Right forelimb (tissue), 1 donor: Measurements from ENCODE around the gene SMIM30.

Experiments
- DNase-seq: peaks from one replicate; pipeline ENCODE4 v3.0.0-alpha.2; 2018

Gene SMIM30

DNA sequence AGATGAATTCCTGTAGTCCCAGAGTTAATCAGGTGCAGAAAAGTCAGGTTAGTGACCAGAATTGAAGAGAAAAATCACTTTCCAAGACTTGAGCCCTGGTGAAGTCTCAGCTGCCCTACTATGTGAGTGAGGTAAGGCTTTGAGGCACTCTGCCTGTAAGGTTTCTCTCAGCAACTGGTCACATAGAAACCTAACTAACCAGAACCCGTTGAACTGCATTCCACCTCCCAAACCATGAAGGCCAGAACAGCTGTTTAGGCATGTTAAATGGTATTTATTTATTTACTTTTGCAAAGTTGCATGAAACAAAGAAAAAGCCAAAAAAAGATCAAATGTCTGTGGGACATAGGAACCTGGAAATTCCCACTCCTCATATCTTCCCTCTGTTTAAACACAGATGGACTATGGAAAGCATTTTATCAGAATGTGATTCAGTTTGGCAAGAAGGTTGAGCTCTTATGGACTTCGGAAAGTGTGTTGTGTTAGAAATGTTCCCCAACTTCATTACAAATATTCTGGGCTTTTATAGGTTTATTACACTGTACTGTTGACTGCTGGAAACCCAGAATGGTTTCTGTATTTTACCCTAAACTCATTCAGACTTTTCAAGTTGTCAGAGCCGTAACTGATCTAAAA is 19.0 kb downstream of the SMIM30 start:
- no peak for DNase-seq

DNA sequence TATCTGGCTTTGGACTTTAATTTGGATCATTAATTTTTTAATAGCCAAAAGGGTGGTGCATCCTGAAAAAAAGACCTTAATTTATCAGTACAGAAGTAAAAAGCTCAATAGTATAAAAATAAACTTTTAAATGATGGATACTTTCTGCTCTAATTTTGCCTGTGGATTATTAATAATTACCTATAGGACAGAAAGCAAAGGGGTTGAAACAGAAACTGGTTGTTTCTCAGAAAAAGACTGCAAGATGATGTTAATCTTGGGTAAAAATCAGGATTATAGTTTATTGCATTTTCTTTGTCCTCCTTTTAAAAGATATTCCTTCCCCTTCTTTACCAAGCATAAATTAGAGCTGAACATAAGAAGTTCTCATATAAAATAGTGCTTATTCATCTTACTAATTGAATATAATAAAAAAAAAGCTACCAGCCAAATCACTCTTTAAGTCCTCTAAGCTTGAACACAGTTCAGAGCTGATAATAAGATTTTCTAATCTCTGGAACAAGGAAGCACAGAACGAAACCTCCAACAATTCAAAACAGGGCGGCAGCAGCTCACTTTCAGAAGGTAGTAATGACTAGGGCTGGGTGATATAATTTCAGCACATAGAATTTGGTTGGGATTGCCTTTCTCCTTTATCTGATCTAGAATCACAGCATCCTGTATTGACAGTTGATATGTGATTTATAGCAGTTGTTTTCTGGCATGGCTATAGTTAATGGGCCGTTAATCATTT is 23.7 kb downstream of the SMIM30 start:
- no peak for DNase-seq

DNA sequence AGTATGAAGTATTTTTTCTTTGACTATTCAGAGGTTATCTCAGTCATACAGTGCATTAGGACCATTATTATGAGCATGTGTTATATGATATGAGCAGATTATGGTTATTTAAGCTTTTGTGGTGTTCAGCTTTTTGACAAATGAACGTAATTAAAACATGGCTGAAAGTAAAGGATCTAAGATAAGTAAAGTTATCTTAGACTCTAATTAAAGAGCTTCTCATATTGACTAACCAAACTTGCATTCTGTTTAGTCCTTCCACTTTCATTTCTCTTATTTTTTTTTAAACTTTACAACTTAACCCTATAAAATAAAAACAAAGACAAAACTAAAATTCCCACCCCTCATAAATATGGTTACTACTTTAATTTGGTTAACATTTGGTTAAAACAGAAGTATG is 24.8 kb downstream of the SMIM30 start:
- DNase-seq, result no peak

DNA sequence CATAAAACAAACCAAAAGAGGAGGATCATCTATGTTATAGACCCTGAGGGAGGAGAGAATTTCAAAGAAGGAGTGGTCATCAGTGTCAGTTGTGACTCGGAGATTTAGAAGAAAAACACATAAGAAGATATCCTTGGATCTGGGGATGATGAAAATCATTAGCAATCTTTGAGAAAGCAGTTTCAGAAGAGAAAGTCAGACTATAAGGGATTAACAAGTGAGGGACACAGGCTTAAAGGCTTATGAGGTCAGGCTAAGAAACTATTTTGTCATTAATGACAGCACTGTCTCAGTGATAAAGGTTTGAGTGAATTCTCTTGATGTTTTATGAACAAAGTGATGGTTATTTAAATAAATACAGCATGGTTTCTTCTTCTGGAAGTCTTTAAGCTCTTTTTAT is 25.6 kb downstream of the SMIM30 start:
- no peak for DNase-seq

DNA sequence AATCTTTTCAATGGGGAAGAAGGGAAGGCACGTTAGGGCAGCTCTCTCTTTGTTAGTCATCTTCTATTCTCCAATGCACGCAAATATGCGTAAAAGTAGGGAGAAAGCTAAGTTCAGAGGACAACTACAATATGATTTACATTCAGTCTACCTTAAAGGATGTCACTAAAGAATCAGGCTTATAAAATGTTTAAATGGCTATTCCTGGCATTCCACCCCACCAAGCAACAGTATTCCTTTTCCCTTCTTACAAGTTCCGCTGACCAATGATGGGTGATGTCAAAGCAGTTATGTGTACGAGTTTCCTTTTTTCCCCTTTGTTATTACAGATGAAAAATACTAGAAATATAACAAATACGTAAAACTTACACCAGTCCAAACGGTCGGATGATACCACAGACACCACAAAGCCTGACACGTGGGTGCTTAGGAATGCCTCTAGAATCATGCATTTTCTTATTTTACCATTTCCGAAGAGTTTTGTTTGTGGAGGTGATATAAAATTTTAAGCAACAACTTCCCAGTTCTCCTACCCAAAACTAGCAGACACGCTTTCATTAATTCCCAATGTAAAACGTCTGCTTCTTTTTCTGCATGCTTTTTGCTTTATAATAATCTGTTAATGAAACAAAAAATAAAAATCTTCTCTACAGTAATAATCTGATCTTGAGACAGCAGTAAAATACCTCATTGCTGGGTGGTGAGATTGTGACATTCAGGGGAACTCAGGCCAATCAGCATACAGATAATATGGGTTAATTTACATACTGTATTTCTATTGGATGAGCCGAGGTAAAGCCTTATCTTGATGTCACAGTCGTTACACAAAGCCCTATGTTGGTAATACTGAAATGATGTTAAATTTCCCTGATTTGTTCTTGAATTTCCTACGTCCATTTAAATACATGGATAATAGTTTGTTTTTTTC is 31.0 kb downstream of the SMIM30 start:
- no peak for DNase-seq

DNA sequence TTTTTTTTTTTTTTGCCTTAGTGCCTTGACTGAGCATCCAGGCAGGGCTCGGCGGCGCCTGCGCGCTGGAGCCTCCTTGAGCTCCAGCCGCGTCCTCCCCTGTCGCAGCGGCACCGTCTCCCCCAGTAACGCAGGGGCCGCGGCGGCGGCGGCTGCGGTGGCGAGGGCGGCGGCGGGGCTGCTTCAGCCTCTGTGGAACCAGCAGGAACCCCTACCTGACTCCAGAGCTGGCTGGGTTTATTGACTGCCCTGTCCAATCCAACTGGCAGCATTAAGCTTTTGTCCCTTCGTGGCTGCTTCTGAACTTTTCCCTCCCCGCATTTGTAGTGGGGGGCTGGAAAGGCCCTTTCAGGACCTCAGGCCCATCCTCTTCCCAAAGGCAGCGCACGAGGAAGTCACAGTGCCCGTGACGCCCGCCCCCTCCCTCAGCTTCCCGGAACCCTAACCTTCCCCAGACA is 31.9 kb downstream of the SMIM30 start, which contains the start of gene GPR85:
Gene GPR85 (minus strand): TSS at position 397 of the 458 bp plus-strand sequence. CDS start 2,106 bp downstream, outside the sequence.
- DNase-seq, result peak; percentile 77

DNA sequence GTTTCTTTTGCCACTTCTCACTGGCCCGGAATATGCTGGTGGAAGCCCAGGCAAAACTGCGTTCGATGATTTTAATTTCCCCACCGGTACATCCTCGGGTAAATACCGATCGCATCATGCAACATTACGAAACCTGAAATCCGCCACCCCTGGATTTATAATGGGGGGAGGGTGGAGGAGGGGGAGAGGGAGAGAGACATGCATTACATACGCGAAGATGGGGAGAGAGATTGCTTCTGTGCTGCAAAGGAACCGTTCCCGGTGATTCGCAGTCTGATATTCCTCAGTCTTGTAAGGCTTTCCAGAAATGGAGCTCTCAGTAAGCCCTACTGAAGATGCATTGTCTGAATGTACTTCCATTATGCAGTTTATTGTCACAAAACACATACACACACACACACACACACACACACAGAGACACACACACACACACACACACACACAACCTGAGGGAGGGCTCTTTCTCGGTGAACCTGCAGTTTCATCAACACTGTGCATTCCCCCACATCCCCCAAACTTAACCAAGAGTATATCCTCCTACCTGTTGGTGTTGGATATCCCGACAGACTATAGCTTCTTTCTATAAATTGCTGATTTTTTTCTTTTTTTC is 32.5 kb downstream of the SMIM30 start:
- DNase-seq, result no peak

DNA sequence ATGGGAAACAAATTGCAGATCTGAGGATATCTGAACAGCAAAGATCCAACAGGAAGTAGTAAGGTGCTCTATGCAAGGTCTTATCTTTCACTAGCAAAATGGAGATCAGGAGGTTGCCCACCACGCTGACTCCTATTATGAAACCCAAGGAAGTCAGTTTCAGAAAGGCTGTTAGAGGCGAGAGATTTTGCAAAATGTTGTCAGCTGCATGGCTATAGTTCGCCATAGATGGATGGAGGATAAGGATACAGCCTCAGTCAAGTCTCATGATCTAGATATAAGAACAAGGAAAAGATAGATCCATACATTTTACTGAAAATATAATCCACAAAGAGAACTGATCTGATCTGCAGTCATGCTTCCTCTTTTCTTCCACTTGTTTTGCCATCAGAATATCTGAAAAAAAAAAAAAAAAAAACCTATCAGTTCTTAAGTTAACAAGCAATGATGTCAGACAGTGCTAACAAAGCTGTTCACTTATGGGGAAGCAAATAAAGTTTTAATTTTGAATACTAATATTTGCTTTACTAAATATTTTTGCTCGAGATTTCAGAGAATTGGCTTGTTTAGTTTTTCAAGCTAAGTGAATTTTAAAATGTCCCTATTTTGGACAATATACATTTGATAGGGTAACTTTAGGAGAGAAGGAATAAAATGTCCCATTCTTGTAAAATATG is 33.7 kb downstream of the SMIM30 start:
- no peak for DNase-seq

DNA sequence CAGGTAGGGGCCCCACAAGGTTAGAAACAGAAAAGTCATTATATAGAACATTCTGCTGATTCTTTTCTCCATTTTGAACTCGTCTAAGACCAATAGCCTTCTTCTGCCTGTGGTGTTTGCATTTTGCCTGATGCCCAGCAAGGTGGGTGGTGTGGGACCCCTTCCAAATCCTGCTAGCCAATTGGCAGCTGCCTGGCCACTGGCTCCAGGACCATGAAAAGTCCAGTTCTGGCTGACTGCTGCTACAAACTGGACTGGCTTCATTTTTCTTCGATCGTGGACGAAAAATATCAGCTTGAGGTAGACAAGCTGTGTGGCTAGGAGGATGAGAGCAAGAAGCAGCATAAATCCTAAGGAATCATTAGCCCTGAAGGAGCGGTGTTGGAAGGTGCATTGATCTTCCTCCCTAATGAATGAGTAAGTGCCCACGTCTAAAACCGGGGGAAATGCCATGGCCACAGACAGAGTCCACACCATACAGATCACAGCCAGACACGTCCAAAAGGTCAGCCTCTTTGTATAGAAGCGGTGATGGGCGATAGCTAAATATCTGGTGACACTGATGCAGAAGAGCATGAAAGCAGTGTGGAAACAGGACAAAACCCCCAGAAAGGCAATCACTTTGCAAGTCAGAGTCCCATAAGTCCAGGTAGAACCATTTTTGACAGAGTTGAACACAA is 34.4 kb downstream of the SMIM30 start:
- DNase-seq, result no peak

DNA sequence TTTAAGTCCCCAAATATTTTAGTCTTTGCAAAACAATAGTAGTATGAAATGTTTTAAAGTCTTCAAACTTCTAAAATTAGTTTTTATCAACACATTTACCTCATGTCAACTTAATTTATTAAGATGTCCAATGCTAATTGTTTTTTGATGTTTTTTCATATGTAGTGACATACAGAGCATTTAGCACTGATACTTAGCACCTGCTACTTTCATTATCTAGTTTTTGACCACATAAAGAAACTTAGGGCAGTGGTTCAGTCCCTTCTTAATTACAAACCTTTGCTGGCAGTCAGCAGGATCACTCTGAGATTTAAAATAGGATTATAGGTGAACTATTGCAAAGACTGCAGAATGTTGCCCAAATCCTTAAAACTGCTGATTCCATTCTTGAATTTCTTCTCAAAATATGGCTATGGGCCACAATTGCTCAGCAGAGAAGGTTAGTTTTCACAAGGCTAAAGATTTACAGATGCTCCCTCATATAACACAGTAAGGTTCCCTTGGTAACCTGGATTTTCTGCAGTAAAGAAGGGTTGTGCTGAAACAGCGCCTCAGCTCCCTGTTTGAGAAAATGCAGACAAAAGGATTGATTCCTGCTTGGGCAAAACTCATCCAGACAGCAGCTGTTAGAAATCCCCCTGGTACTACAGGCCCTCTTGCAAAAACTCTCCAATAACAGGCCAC is 35.1 kb downstream of the SMIM30 start:
- no peak for DNase-seq

DNA sequence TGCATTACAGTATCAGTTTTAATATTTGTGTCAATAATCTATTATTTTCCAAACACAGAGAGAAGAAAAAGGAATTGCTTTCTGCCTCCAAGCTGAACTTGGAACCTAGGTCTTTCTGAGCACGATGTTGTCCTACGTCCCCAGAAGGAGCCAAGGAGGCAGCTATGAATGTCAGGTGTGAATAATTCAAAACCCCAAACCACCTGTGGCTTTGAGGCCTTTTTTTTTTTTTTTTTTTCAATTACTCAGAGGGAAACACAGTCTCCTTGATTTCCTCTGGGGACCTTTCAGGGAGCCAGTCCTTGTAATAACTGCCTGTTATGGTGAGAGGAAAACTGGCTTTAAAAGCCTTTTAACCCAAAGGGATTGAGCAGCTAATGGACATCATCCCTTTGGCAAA is 40.0 kb downstream of the SMIM30 start:
- no peak for DNase-seq

DNA sequence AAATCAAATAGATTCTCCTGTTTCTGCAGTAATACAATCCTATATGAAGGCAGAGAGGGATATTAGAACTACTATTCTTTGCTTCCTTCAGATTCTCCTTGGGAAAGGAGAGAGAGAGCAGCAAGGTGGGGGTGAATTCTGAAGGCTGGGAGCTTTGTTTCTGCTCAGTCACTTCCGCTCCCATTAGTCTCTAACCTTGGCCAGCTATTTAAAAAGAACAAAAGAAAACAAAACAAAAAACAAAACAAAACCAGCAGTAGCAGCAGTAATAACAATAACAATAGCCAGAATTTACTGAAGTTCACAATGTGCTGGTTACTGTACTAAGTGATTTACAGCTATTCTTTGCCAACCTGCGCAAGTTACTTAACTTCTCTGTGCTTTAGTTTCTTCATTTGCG is 41.7 kb downstream of the SMIM30 start:
- no peak for DNase-seq

DNA sequence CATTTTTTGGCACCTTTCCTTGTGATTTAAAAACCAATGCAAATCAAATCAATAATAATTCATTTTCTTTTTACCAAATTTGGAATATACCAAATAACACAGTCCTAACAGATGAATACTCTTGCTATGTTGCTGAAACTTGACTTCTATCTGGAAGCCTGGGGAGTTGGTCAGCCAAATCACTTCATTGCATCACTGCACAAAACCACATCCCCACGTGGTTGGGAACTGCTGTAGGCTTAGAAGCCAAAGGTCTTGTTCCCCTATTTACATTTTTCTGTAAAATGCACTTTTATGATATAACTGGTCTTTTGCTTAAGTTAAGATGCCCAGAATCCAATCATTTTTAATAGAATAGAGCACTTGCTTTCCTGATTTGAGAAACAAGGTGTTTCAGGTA is 46.9 kb downstream of the SMIM30 start:
- no peak for DNase-seq
